IMR-90 (cell line): ENCODE data around the gene HVCN1. TPM values are rescaled to one million over a fixed set of nuclear protein-coding genes. Genes with fewer than 3 reads are reported as not detected.

Source experiments
- ATAC-seq: fragments of 200-7000 bp; cut with Tn5 transposase; 2 replicates; pipeline ENCODE4 v1.9.1; 2020; ENCODE audit warnings: low read depth, mild to moderate bottlenecking, moderate library complexity
- BruUV-seq: library from RNA; stranded (reverse); fragments of 400-500 nt; replicated peaks from 2 replicates; lab custom pipeline; 2021; lab: Mats Ljungman, UMichigan
- CTCF ChIA-PET: fragments of 300-600 bp; formaldehyde crosslinking; extraction: SDS; loops from one replicate; lab custom pipeline; 2021; ENCODE audit warnings: antibody characterized with exemption; lab: Yijun Ruan, JAX
- POLR2A ChIA-PET: fragments of 300-600 bp; sonication (Branson Sonifier 250); formaldehyde crosslinking; loops from one replicate; lab custom pipeline; 2022; ENCODE audit warnings: antibody characterized with exemption; ENCODE audit not compliant: unreplicated experiment; lab: Charles Lee
- DNase-seq: peaks from one replicate; pipeline ENCODE4 v3.0.0; 2013
- H2AFZ ChIP-seq: replicated peaks from 2 replicates; pipeline ENCODE3; 2013; ENCODE audit warnings: low read length, mild to moderate bottlenecking; ENCODE audit not compliant: poor library complexity
- H2AK5ac ChIP-seq: 2 replicates; pipeline ENCODE4 v1.6.1; 2013; ENCODE audit warnings: low read depth, low read length, inconsistent platforms
- H2AK9ac ChIP-seq: replicated peaks from 2 replicates; pipeline ENCODE3; 2013; ENCODE audit warnings: mild to moderate bottlenecking, low read depth, low read length, moderate library complexity; ENCODE audit not compliant: poor library complexity
- H2BK120ac ChIP-seq: 2 replicates; pipeline ENCODE4 v1.6.1; 2013; ENCODE audit warnings: low read depth, low read length, inconsistent platforms
- H2BK15ac ChIP-seq: 3 replicates; pipeline ENCODE4 v1.6.1; 2013; ENCODE audit warnings: low read depth, low read length, inconsistent platforms
- H2BK20ac ChIP-seq: 2 replicates; pipeline ENCODE4 v1.6.1; 2013; ENCODE audit warnings: low read depth, mild to moderate bottlenecking, inconsistent platforms, low read length, moderate library complexity
- H2BK5ac ChIP-seq: 2 replicates; pipeline ENCODE4 v1.6.1; 2013; ENCODE audit warnings: mild to moderate bottlenecking, low read depth, low read length, inconsistent platforms; ENCODE audit not compliant: poor library complexity, severe bottlenecking
- H3K14ac ChIP-seq: replicated peaks from 2 replicates; pipeline ENCODE4 v1.6.1; 2013; ENCODE audit warnings: low read depth, low read length, inconsistent platforms
- H3K18ac ChIP-seq: 2 replicates; pipeline ENCODE4 v1.6.1; 2013; ENCODE audit warnings: low read depth, low read length, control low read depth
- H3K23ac ChIP-seq: 2 replicates; pipeline ENCODE4 v1.6.1; 2013; ENCODE audit warnings: low read depth, low read length, inconsistent platforms
- H3K27ac ChIP-seq: 2 replicates; pipeline ENCODE4 v1.5.1; 2013; ENCODE audit warnings: mild to moderate bottlenecking, control low read depth, low read length; ENCODE audit not compliant: insufficient read depth
- H3K27me3 ChIP-seq: 2 replicates; pipeline ENCODE4 v1.6.1; 2013; ENCODE audit warnings: low read length; ENCODE audit not compliant: control insufficient read depth, insufficient read depth
- H3K36me3 ChIP-seq: 2 replicates; pipeline ENCODE4 v1.6.1; 2013; ENCODE audit warnings: low read length, mixed read lengths; ENCODE audit not compliant: control insufficient read depth, insufficient read depth
- H3K4ac ChIP-seq: 2 replicates; pipeline ENCODE4 v1.6.1; 2013; ENCODE audit warnings: low read depth, low read length, inconsistent platforms
- H3K4me1 ChIP-seq: 2 replicates; pipeline ENCODE4 v1.6.1; 2013; ENCODE audit warnings: low read length, mixed read lengths; ENCODE audit not compliant: control insufficient read depth, insufficient read depth
- H3K4me2 ChIP-seq: 2 replicates; pipeline ENCODE4 v1.6.1; 2013; ENCODE audit warnings: low read depth, mild to moderate bottlenecking, control low read depth, low read length, moderate library complexity
- H3K4me3 ChIP-seq: 2 replicates; pipeline ENCODE4 v1.5.1; 2013; ENCODE audit warnings: low read depth, mild to moderate bottlenecking, control low read depth, low read length, moderate library complexity; ENCODE audit not compliant: insufficient read depth
- H3K56ac ChIP-seq: 2 replicates; pipeline ENCODE4 v1.6.1; 2013; ENCODE audit warnings: low read length, inconsistent platforms; ENCODE audit not compliant: insufficient read depth; ENCODE audit errors: extremely low read depth
- H3K79me1 ChIP-seq, 2 experiments: 2 replicates each; pipeline ENCODE4 v1.6.1; 2013; ENCODE audit warnings: low read length in 2 of 2, inconsistent platforms in 1 of 2, low read depth in 1 of 2
- H3K9ac ChIP-seq: 2 replicates; pipeline ENCODE4 v1.6.1; 2013; ENCODE audit warnings: low read depth, low read length, control low read depth
- H3K9me1 ChIP-seq: 2 replicates; pipeline ENCODE4 v1.6.1; 2013; ENCODE audit warnings: low read length, inconsistent platforms; ENCODE audit not compliant: insufficient read depth
- H3K9me3 ChIP-seq: 2 replicates; pipeline ENCODE4 v1.6.1; 2013; ENCODE audit warnings: low read length; ENCODE audit not compliant: control insufficient read depth, insufficient read depth
- H4K20me1 ChIP-seq: 2 replicates; pipeline ENCODE4 v1.6.1; 2013; ENCODE audit warnings: low read length, inconsistent platforms; ENCODE audit not compliant: insufficient read depth
- H4K5ac ChIP-seq: 2 replicates; pipeline ENCODE4 v1.6.1; 2013; ENCODE audit warnings: mild to moderate bottlenecking, low read depth, low read length, control low read depth
- H4K8ac ChIP-seq, 2 experiments: 2 replicates each; pipeline ENCODE4 v1.6.1; 2013; ENCODE audit warnings: low read depth in 2 of 2, low read length in 2 of 2, control low read depth in 1 of 2, inconsistent platforms in 1 of 2
- H4K91ac ChIP-seq: 2 replicates; pipeline ENCODE4 v1.6.1; 2013; ENCODE audit warnings: low read depth, low read length, inconsistent platforms; ENCODE audit not compliant: insufficient read depth
- BHLHE40 ChIP-seq: fragments of 150-350 bp; IDR thresholded peaks from 2 replicates; pipeline ENCODE4 v1.6.1; 2016; ENCODE audit warnings: mild to moderate bottlenecking, low read depth, low read length
- CEBPB ChIP-seq: IDR thresholded peaks from 2 replicates; pipeline ENCODE4 v1.6.1; 2012; ENCODE audit warnings: low read depth, low read length, improper control_type of control experiment
- CHD1 ChIP-seq: IDR thresholded peaks from 2 replicates; pipeline ENCODE4 v1.6.1; 2012; ENCODE audit warnings: low read depth, low read length, improper control_type of control experiment
- FOS ChIP-seq: fragments of 150-350 bp; IDR thresholded peaks from 2 replicates; pipeline ENCODE4 v1.6.1; 2016; ENCODE audit warnings: low read depth, low read length
- MAFK ChIP-seq: IDR thresholded peaks from 2 replicates; pipeline ENCODE4 v1.6.1; 2012; ENCODE audit warnings: low read depth, low read length, improper control_type of control experiment
- MAZ ChIP-seq: IDR thresholded peaks from 2 replicates; pipeline ENCODE4 v1.6.1; 2012; ENCODE audit warnings: low read depth, mild to moderate bottlenecking, low read length, improper control_type of control experiment, moderate library complexity, borderline replicate concordance
- MXI1 ChIP-seq: IDR thresholded peaks from 2 replicates; pipeline ENCODE4 v1.6.1; 2012; ENCODE audit warnings: low read depth, mild to moderate bottlenecking, low read length, moderate library complexity, borderline replicate concordance
- NFE2L2 ChIP-seq: fragments of 150-350 bp; IDR thresholded peaks from 2 replicates; pipeline ENCODE4 v1.6.1; 2016; ENCODE audit warnings: low read depth, mild to moderate bottlenecking, low read length
- RAD21 ChIP-seq: IDR thresholded peaks from 2 replicates; pipeline ENCODE4 v1.6.1; 2012; ENCODE audit warnings: low read length, improper control_type of control experiment
- RCOR1 ChIP-seq: IDR thresholded peaks from 2 replicates; pipeline ENCODE4 v1.6.1; 2012; ENCODE audit warnings: mild to moderate bottlenecking, low read length, improper control_type of control experiment; ENCODE audit not compliant: insufficient replicate concordance
- SMC3 ChIP-seq: fragments of 150-350 bp; IDR thresholded peaks from 2 replicates; pipeline ENCODE4 v1.6.1; 2016; ENCODE audit warnings: low read depth, mild to moderate bottlenecking, antibody characterized with exemption, low read length, moderate library complexity
- WGBS, 2 experiments: methylation state at CpG; one replicate each; pipeline versions ENCODE4 v1.1.5 to v1.1.7; 2013; ENCODE audit warnings: missing lambda C conversion rate in 2 of 2; ENCODE audit not compliant: insufficient read length in 1 of 2; ENCODE audit errors: extremely low coverage in 2 of 2; 5-methylcytosine and 5-hydroxymethylcytosine counted together
- dilution Hi-C: fragments of 300-500 bp; cut with HindIII; formaldehyde crosslinking; loops from one replicate; pipeline ENCODE4 v1.14.3; 2018; ENCODE audit warnings: low sequenced_read_pairs; ENCODE audit not compliant: unreplicated experiment
- in situ Hi-C: fragments of 300-500 bp; cut with MboI; formaldehyde crosslinking; loops from 3 replicates; pipeline ENCODE4 v1.14.3; 2019; ENCODE audit warnings: low sequenced_read_pairs, inconsistent platforms, mixed read lengths
- intact Hi-C: fragments of 100-400 bp; cut with micrococcal nuclease; formaldehyde crosslinking; loops from 2 replicates; pipeline ENCODE4 v1.10.0; 2022
- polyA plus RNA-seq, 3 experiments: library from polyadenylated mRNA; depleted of rRNA; stranded (reverse); fragments of >200 nt; gene quantifications; 2 replicates each; pipeline ENCODE4 v1.2.3, GENCODE V29; 2012; ENCODE audit warnings: low replicate concordance in 1 of 3
- total RNA-seq: library from RNA; depleted of rRNA; stranded (reverse); fragments of >200 nt; gene quantifications from 2 replicates; pipeline ENCODE4 v1.2.3, GENCODE V29; 2012
- TF ChIP-seq, protein P1 (sequence below): fragments of 150-350 bp; IDR thresholded peaks from 2 replicates; pipeline ENCODE4 v1.6.1; 2017; ENCODE audit warnings: mild to moderate bottlenecking, antibody characterized with exemption, low read length, low read depth
- TF ChIP-seq, protein P2 (sequence below): conservative IDR thresholded peaks from 2 replicates; pipeline ENCODE4 v1.5.1; 2012; ENCODE audit warnings: mild to moderate bottlenecking, low read depth, low read length, improper control_type of control experiment

The HVCN1 gene
- total and polyA plus RNA-seq, 2 of the 4 experiments (the other 2 are of a cell fraction), result 1.9 to 2.0 TPM

DNA sequence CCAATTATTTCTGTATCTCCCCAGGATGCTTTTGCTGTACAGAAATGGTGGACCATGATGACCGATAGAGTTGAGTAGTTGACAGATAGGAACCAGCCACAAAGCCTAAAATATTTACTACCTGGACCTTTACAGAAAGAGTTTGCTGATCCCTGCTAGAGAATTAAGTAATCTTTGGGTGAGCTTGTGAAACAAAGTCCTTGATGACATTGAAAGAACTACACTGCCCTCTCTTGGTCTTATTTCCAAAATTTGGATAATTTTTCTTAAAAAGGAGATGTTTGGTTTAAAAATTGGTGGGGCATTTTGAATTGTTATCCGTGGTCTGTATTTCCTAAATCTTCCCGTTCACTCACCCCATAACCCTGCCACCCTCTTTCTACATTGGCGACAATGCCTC lies 88.7 kb downstream of the HVCN1 start:
- WGBS, 2 experiments, result no CpG with 5 or more reads among the region's 4 CpGs
- ATAC-seq (peak; percentile 56; the same call in 1 of the 2 replicates), DNase-seq (peak; percentile 72)
- POLR2A ChIA-PET, result no interaction called here
- H3K79me1 ChIP-seq, result no peaks in the 10 kb centered on the region
- no peak overlapping the region for H3K14ac ChIP-seq
- dilution Hi-C loops, result no loop called here
- H4K20me1 ChIP-seq, result no peaks in the 10 kb centered on the region
- no peak overlapping the region for H2BK20ac ChIP-seq
- no peak overlapping the region for H2BK15ac ChIP-seq
- no peak overlapping the region for H2AK9ac ChIP-seq
- H2AFZ ChIP-seq, result no peak overlapping the region
- H3K18ac ChIP-seq, result no peak overlapping the region
- no peak overlapping the region for H3K27ac ChIP-seq
- H4K5ac ChIP-seq, result no peak overlapping the region
- no peak overlapping the region for H3K4me3 ChIP-seq
- H3K23ac ChIP-seq, result no peak overlapping the region
- no peak overlapping the region for H2AK5ac ChIP-seq
- H3K4me1 ChIP-seq, result no peaks in the 10 kb centered on the region
- no peaks in the 10 kb centered on the region for H3K9me3 ChIP-seq
- H3K4ac ChIP-seq, result no peak overlapping the region
- no peaks in the 10 kb centered on the region for H3K9me1 ChIP-seq
- H3K27me3 ChIP-seq, result no peaks in the 10 kb centered on the region
- in situ Hi-C loops, result loop anchor here (5.0 kb wide), 1 partner anchor 143 kb away; no protein-coding TSS in a partner anchor
- TF ChIP-seq NFE2L2 (no peak), RAD21 (peak; percentile 80), MAFK (no peak), RCOR1 (no peak), MAZ (no peak), FOS (no peak), MXI1 (no peak), CEBPB (peak; percentile 97), CHD1 (no peak), SMC3 (peak; percentile 88), BHLHE40 (no peak)
- TF ChIP-seq, protein P1, sequence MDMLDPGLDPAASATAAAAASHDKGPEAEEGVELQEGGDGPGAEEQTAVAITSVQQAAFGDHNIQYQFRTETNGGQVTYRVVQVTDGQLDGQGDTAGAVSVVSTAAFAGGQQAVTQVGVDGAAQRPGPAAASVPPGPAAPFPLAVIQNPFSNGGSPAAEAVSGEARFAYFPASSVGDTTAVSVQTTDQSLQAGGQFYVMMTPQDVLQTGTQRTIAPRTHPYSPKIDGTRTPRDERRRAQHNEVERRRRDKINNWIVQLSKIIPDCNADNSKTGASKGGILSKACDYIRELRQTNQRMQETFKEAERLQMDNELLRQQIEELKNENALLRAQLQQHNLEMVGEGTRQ, result no peak
- TF ChIP-seq, protein P2, sequence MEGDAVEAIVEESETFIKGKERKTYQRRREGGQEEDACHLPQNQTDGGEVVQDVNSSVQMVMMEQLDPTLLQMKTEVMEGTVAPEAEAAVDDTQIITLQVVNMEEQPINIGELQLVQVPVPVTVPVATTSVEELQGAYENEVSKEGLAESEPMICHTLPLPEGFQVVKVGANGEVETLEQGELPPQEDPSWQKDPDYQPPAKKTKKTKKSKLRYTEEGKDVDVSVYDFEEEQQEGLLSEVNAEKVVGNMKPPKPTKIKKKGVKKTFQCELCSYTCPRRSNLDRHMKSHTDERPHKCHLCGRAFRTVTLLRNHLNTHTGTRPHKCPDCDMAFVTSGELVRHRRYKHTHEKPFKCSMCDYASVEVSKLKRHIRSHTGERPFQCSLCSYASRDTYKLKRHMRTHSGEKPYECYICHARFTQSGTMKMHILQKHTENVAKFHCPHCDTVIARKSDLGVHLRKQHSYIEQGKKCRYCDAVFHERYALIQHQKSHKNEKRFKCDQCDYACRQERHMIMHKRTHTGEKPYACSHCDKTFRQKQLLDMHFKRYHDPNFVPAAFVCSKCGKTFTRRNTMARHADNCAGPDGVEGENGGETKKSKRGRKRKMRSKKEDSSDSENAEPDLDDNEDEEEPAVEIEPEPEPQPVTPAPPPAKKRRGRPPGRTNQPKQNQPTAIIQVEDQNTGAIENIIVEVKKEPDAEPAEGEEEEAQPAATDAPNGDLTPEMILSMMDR, result peak; percentile 78
- CTCF ChIA-PET, result interaction anchor here (0.6 to 3.1 kb wide), 6 partner anchors 80 to 151 kb away, joined by 3 to 13 read pairs (median 4); partner anchors contain the start of genes ARPC3, FAM216A and GPN3
- H3K36me3 ChIP-seq, result no peaks in the 10 kb centered on the region
- H3K56ac ChIP-seq, result no peak overlapping the region
- no peak overlapping the region for H2BK120ac ChIP-seq
- H4K8ac ChIP-seq, result no peak overlapping the region
- intact Hi-C loops, result loop anchor here (1.0 kb wide), 2 partner anchors 48 to 131 kb away; no protein-coding TSS in a partner anchor
- no TSS peak for BruUV-seq
- H4K91ac ChIP-seq, result no peak overlapping the region
- no peak overlapping the region for H2BK5ac ChIP-seq
- no peak overlapping the region for H3K9ac ChIP-seq
- no peak overlapping the region for H3K4me2 ChIP-seq
